HG03460 (cell line): Measurements from ENCODE around the gene ATP9A.
"Not testable (repeated sequence)": the region's sequence is repeated elsewhere in the genome, so short reads cannot be mapped to it uniquely, and the experiment has no call there.

Experiments used
- ATAC-seq: cut with Tn5 transposase; IDR thresholded peaks from one replicate; pipeline ENCODE4 v1.9.1; 2021; ENCODE audit not compliant: unreplicated experiment

ATP9A gene

DNA sequence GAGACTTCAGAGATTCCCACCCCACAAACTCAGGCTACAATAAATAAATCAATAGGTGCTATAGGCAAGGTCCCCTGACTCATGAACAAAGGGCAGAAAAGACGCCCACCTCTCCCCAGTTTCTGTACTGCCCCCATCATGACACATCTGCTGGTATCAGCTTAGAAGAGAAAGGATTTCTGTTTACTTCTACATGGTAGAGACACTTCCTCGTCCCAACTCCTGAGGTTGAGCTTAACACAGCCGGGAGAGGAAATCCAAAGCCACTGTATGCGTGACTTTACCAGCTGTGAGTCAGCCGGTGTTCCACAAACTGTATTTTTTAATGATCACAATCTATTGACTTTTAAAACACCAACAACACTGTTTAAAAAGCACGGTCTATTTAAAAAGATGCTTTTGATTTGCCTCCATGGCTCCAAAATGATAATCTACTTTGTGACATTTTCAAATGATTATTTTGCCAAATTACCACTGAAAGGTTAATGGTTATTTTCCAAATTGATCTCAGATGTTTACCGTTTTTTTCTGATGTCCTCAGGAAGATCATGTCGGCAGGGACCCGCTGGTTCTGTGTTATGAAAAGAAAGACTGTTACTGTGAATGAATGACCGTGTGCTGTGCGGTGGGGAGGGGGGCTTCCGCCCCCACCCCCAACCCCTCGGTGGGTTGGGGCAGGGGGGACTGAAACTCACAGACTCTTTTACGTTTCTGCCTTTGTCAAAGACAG is 72.5 kb downstream of the ATP9A start:
- ATAC-seq, result no peak

DNA sequence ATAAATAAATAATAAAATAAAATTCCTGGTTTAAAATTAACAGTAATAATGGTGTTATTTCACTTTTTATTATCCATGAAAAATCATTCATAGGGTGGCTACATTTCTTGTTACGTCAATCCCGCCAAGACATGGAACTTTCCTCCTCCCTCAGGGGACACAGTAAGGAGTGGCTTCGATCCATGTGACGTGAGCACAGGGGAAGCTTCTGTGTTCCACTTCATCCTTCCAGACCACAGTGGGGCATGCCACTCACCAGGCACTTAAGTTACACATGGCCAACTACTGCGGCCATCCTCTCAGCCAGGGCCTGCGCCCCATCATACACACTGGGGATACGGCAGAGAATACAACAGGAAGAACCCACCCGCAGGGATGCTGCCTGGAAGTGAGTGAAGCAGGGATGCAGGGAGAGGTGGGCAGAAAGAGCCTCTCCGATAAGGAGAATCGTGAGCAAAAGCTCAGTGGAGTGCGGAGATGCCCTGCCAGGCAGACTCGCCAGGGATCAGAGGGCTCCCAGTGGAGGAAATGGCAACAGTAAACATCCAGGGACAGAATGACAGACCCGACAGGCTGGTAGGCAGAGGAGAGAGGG is 75.3 kb downstream of the ATP9A start:
- no peak for ATAC-seq

DNA sequence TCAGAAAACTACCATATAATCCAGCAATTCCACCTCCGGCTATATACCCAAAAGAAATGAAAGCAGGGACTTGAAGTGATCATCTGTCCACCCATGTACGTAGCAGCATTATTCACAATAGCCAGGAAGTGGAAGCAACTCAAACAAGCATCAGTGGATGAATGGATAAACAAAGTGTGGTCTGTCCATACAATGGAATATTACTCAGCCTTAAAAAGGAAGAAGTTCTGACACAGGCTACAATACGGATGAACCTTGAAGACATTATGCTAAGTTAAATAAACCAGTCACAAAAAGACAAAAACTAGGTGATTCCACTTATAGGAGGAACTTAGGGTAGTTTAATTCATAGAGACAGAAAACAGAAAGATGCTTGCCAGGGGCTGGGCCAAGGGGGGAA is 76.5 kb downstream of the ATP9A start:
- no peak for ATAC-seq

DNA sequence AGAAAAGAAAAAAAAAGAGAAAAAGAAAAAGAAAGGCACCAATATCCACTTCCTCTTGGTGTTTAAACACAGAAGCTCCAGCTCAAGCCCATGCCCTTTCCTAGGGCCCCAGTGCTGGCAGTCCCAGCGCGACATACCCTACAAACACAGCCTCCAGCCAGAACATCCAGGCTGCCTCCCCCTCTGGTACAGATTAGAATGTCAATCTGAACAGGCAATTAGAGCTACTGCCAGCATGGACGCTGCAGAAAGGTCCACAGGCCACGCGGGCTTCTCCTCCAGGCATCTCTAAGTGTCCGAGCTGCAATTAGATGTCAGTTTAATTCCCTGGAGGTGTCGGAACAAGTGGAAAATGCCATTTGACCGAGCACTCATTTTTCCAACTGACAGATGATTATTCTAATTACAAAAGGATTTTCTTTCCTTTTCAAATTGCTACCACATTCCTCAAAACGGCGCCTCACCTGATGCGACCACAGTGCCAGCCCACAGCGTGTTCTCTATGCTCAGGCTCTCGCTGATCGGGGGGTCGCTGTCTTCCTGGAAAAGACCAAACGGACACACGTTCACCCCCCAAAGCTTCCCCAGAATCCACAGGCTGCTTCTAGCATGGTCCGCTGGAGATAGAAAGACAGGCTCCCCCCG is 79.5 kb downstream of the ATP9A start:
- no peak for ATAC-seq

DNA sequence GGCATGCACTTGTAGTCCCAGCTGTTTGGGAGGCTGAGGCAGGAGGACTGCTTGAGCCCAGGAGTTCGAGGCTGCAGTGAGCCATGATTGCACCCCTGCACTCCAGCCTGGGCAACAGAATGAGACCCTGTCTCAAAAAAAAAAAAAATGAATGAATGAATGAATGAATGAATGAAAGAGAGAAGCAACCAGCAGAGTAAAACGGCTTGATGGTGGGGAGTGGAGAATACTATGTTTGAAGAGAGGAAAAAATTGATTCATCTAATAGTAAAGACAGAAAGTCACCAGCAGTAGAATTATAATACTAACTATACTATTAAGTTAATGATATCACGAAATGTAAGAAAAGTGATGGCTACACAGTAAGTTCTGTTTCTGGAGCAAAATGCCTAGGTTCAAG is 80.6 kb downstream of the ATP9A start:
- ATAC-seq, result no peak

DNA sequence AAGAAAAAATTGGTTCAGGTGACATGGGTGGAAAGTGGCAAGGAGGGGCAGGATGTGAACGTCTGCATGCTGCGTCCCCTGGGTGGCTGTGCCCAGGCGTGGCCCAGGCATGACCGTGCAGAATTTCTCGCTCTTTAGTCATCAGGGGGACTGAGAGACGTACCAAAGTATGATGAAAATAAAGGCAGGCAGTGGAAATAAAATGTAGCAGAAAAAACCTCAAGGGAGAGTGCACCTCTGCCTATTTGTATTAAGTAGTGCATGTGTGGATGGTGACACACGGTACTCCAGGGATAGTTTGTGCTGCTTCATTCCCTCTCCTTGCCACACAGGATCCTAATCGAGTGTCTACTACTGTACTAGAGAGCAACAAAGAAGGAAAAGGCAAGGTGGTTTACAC is 81.1 kb downstream of the ATP9A start:
- no peak for ATAC-seq

DNA sequence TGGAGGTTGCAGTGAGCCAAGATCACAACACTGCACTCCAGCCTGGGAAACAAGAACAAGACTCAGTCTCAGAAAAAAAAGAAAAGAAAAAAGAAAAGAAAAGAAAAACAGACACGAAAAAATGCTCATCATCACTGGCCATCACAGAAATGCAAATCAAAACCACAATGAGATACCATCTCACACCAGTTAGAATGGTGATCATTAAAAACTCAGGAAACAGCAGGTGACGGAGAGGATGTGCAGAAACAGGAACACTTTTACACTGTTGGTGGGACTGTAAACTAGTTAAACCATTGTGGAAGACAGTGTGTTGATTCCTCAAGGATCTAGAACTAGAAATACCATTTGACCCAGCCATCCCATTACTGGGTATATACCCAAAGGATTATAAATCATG is 82.7 kb downstream of the ATP9A start:
- not testable (repeated sequence) for ATAC-seq

DNA sequence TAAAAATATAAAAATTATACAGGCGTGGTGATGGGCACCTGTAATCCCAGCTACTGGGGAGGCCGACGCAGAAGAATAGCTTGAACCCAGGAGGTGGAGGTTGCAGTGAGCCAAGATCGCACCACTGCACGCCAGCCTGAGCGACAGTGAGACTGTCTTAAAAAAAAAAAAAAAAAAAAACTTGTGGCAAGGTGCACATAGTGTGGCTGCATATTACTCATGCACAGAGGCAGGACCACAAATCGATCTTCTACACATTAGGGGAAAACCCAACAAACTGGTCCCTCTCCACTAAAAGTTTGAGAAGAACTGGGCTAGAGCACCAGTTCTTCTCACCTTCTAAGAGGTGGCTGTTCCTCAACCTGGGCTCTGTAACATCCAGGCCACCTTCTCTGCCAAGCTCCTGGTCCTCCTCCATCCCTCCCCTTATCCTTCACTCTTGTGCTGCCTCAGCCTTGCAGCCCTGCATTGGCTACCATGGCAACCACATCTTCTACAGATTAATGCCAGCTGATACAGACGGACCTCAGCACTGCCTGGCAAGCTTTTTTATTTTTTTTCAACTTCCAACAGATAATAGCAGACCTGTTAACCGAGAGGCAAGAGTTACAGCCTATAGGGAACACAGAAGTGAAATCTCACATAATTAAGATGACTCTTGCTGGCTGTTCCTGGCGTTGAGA is 88.0 kb downstream of the ATP9A start:
- ATAC-seq, result no peak

DNA sequence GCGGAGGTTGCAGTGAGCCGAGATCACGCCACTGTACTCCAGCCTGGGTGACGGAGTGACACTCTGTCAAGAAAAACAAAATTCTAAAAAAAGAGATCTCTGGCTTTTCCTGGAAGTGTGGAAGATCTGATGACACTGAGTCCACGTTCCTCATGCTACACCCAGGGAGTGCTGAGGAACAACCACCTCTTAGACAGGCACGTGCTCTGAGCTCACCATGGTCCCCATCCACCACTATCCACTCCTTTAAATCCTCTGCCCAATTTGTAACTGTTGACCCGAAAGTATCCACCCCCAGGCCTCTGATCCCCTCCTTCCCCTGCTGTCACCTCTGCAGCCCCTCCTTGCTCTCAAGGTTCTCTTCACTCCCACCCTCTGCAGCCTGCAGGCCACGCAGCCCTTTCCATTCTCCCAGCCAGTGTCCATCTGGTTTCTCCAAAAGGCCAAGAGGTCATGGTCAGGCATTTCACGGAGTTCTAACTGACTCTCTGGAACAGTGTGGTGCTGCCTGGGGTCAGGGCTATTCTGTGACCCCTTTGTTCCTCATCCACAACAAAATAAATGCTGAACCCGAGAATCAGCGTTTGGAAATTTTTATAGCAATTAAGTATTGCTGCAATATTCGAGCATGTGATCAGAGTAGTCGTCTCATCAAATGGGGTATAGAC is 88.8 kb downstream of the ATP9A start:
- no peak for ATAC-seq

DNA sequence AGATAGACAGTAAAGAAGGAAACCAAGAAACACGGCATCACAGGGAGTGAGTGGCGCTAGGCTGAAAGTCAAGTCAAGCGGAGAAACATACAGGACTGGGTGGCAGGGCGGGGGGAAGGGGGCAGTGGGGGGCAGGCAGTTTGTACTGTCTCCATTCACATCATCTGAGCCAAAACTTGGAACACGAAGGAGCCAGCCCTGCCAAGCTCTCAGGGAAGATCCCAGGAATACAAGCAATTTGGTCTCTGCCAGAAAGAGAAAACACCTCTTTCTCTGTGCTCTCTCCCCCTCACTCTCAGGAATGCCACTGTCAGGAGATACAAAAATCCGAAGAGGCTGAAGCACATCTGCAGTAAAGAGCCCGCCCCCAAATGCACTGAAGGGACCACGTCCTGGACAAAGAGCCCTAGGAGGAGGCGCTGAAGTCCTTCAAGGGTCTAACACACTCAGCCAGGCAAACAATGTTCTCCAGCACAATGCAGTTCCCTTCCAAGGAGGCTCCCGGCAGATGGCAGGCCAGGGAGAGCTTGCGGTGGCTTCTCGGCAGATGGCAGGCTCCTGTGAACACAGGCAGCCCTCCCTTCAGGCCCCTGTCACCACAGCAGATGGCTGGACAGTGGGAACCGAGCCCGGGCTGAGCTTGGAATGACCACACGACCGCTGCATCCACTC is 90.0 kb downstream of the ATP9A start:
- no peak for ATAC-seq

DNA sequence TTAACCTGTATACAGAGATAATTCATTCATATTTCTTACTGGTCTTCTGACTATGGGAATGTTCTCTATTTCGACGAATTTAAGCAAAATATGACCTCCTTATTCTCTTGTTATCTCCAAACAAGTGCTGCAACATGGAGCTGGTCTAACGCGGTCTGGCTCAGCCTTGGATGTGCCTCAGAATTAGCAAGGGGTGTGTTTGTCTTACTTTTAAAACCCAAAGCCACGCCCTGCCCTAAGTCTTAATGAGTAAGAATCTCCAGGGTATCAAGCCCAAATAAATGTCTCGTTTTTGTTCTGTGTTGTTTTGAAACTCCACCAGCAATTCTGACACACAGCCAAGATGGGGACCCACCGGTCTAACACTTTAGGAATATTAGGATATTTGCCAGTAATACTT is 99.2 kb downstream of the ATP9A start:
- no peak for ATAC-seq

DNA sequence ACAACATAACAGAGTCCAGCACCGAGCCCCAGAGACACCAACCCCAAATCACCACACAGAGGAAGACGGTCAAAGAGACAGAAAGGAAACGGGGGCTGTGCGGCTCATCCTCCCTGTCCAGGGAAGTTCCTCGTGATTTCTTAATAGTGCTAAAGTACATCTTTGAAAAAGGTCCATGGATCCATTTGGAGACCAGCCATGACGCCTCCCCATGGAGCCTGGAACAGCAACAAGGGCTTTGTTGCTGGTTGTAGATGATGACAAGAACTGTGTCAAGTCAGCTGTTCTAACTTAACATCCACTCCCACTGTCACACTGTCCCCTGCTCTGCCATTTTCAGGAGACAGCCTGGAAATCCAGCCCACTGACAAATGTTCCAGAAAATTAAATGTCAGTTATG is 99.7 kb downstream of the ATP9A start:
- no peak for ATAC-seq

DNA sequence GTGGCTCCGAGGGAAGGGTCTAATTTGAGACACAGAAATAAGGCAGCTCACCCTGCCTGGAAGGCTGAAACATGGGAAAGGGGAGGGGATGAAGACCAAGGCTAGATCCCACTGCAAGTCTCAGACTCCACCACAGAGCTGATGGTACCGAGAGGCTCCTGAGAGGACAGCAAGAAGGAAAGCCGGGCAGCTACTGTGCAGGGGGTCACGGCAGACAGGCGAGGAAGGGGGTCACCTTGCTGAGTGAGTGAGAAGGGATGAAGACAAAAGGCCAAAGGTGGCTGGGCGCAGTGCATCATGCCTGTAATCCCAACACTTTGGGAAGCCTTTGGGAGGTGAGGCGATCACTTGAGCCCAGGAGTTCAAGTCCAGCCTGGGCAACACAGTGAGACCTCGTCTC is 100.7 kb downstream of the ATP9A start:
- ATAC-seq, result no peak

DNA sequence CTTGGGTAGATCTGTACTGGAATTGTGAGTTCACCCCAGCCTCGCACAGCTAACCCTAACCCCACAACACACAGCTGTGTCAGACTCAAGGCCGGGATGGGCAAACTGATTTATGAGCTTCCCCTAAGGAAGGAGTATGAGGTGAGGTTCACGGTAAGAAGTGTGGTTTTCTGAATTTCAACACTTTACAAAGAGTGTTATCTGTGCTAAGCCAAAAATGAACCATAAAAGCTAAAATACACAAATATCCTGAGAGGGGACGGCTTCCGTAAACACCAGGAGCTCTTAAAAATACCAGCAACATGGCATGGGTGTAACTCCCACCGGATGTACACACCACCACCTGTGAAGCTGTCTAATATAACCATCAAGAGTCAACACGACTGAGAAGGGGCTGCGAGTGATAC is 101.2 kb downstream of the ATP9A start:
- no peak for ATAC-seq

DNA sequence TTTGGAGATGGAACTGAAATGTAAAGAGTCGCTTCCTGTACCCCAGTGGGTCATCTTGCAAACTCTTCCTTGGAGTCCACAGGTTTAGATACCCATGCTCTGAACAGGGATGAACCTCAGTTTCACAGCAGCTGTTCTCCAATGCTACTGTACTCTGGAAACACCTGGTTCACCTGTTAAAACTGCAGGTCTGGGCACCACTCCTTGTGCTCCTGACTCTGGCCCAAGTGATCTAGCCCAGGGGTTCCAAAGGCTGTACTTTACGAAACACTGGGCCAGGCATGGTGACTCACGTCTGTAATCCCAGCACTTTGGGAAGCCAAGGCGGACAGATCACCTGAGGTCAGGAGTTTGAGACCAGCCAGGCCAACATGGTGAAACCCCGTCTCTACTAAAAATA is 102.1 kb downstream of the ATP9A start:
- ATAC-seq, result no peak

DNA sequence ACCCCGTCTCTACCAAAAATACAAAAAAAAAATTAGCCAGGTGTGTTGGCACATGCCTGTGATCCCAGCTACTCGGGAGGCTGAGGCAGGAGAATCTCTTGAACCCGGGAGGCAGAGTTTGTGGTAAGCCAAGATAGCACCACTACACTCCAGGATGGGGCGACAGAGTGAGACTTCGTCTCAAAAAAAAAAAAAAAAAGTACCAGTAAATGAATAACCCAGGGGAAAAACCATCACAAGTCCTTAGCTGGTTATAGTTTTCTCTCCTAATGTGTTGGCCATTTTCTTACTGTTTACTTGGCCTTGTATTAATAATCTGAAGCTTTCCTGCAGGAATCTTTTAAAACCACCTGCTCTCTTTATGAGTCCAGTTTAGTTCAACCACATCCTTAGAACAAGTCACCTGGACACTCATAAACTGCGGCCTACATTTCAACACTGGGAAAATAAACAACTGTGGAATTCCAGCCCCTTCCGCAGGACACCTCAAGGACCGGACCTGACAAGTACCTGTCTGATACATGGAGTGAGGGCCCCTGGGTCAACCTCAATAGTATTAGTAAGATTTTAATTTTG is 102.6 kb downstream of the ATP9A start:
- ATAC-seq, result no peak

DNA sequence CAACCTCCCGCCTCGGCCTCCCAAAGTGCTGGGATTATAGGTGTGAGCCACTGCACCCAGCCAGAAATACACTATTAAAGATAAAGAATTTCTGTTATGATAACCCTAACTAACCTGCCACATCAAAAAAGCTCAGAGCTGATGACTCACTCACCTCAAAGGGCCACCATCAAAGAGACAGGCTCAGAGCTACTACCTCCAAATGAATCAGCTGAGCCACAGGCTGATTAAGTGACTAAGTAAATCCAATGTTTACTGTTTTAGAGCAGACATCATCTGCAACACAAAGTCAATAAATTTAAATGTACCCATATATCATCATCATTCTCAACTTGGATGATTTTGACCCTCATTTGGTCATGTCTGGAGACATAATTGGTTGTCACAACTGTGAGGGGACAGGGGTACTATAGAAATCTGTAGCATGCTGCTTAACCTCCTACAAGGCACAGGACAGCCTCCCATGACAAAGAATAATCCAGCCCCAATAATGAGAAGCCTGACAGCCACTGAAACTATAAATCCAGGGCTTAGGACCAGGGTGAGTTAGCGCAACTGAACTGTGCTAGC is 106.5 kb downstream of the ATP9A start:
- no peak for ATAC-seq

DNA sequence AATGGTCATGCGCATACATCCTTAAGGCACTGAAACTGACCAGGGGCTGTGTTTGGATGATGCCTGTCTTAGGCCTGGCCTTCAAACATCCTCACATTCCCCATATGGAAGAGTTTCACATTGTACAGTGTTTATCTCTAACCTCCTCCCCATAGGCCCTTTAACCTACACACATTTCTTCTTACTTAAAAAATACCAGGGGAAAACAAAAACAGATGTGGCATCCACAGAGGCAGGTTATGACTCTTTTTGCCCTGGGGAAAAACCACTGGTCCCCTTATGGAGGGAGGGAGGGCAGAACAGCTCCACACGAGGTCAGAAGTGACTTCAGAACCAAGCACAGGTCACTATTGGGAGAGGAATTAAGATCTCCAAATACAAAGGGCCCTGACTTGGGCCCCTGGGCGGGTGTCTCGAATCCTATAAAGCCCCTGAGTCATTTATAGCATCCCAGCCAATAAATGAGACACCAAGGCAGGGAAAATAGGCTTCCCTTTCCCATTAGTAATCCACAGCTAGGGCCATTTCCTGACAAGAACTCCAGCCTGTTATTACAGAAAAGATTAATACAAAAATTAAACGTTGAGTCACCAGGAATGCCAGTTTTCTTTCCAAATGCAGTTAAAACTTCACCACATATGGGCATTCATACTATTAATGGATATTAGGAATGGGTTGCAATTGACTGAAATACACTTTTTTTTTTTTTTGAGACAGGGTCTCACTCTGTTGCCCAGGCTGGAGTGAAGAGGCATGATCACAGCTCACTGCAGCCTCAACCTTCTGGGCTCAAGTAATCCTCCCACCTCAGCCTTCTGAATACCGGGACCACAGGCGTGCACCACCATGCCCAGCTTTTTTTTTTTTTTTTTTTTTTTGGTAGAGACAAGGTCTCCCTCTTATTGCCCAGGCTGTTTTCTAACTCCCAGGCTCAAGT is 107.2 kb downstream of the ATP9A start:
- no peak for ATAC-seq

DNA sequence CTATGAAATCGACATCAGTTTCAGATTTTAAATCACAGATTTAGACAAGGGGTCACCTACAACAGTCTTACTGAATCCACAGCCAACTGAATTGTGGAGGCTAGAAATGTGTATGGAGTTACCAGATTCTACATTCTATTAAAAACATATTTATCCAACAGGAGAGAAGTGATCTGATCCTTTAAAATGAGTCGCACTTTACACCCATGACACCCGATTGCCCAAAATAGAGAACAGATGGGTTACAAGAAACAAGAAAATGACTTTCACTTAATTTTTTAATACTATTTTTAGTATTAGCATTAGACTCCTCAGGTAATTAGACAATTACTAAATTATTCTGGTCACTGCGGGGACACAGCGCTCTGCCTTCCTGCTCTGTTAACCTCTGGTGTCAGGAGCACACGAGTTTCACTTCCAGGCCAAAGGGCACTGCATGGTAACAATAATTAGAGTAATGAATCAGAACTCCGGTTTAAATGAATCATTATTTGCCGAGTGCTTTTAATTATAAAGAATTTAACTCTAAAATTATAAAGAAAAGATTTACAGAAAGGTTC is 108.6 kb downstream of the ATP9A start:
- ATAC-seq, result no peak
